T-helper 9 cell (primary cell): ENCODE results near the gene NISCH.

ENCODE experiments used
- DNase-seq: peaks from one replicate; pipeline ENCODE4 v3.0.0-alpha.2; 2020

Gene NISCH

DNA sequence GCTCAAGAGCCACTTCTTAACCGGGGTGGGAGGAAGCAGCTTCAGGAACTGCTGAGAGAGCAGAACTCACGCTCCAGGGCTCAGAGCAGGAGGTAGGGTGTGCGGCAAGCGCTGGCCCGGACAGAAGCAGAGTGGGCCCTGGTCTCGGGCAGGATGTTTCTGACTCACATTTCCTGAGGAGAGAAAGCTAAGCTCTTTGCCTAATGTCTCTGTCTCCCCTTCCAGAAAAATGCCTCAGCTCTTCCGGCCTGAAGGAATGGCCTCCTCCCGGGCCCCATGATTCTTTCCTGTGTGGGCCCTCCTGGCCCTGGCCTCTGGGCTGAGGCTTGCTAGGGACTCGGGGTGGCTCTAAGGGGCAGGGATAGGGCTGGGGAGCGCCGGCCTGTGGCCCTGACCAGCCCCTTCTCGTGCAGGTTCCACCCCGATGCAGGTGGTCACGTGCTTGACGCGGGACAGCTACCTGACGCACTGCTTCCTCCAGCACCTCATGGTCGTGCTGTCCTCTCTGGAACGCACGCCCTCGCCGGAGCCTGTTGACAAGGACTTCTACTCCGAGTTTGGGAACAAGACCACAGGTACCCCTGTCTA, 35.6 kb downstream of the NISCH start:
- DNase-seq: no peak

DNA sequence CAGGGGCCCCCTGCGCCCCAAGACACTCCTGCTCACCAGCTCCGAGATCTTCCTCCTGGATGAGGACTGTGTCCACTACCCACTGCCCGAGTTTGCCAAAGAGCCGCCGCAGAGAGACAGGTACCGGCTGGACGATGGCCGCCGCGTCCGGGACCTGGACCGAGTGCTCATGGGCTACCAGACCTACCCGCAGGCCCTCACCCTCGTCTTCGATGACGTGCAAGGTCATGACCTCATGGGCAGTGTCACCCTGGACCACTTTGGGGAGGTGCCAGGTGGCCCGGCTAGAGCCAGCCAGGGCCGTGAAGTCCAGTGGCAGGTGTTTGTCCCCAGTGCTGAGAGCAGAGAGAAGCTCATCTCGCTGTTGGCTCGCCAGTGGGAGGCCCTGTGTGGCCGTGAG, 36.7 kb downstream of the NISCH start:
- DNase-seq: no peak

GRCh38 chr3:52493232-52494017, 38.0 kb downstream of the NISCH start:
- no peak for DNase-seq

GRCh38 chr3:52494445-52494844, 39.0 kb downstream of the NISCH start:
- DNase-seq: no peak

GRCh38 chr3:52494886-52495495, 39.6 kb downstream of the NISCH start, which contains the start of gene STAB1:
STAB1 (plus strand) TSS chr3:52495338; CDS start chr3:52495414, 76 bp downstream.
- no peak for DNase-seq

DNA sequence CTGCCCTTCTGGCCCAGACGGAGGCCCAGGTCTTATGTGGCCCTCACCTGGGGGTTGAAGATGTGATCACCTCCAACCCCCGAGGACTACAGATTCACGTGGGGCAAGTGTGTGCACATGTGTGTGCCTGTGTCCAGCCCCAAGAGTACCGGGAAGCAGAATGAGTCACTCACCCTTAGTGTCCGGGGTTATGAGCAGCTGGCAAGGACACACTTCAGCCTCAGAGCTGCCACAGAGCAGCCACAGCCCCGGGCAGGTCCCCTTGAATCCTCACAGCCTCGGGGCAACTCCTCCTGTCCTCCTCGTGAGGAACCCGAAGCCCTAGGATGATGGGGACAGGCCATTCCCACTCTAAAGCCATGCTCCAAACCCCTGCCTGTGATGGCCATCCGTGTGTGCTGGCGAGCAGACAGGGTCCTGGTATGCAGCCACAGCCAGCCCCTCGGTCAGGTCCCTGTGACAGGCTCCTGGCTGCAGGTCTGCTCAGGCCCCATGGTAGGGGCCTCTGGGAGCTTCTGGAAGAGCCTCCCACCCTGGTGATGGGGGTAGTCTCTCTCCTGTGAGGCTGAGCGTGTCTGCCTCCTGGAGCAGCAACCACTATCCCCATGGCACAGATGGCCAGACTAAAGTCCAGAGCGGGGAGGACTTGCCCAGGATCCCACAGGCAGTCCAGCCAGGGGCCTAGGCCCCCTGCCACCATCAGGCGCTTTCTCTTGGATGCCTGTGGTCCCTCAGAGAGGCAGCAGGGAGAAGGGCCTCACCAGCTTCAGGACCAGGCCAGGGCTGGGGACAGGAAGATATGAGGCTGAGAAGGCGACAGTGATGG, 40.6 kb downstream of the NISCH start:
- no peak for DNase-seq

DNA sequence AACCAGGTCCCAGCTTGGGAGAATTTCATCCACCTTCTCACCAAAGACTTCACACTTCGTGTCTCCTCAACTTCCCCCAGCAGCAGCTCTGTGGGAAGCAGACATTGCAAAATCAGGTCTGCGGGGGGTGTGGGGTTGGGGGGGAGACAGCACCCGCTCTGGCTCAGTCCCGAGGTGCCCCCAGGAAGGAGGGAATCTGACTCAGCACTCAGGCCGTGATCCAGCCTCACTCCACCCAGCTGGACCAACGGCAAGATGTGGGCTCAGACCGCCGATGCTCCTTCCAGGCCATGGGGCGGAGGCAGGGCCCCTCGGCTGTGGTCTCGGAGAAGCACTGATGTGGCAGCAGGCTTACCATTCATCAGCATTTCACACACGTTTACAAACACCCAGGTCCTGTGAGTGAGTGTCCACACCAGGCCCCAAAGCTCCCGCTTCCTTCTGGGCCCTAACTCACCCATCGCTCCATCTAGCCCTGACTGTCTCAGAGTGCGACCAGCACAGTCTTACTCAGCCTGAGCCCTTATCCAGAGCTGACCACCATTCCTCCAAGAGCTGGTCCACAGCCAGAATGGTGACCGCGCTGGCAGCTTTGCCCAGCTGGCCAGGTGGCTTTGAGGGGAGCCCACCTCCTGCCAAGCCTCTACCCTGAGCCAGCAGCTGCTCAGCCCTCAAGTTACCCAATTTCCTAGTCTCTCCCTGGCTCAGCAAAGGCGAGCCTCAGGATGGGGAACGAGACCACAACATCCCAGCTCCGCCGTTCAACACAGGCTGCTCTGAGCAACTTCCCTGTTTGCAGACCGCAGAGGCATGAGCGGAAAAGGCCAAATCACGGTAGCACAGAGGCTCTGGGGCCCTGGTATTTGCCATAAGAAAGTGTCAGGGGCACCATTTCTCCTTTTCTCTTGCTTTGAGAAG, 43.0 kb downstream of the NISCH start:
- DNase-seq: no peak

DNA sequence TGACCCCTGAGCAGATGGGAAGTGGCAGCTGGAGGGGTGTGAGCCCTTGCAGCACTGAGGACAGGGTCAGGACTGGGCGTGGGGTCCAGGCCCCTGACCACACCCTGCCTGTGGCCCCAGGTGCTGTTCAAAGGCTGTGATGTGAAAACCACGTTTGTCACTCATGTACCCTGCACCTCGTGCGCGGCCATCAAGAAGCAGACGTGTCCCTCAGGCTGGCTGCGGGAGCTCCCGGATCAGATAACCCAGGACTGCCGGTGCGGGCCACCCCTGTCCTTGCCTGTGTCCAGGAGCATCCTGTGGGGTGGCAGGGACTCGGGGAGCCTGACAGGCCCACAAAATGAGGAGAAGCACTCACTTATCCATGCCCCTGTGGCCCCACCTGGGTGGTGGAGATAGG, 45.6 kb downstream of the NISCH start:
- DNase-seq: no peak

GRCh38 chr3:52502001-52502400, 46.6 kb downstream of the NISCH start:
- no peak for DNase-seq

DNA sequence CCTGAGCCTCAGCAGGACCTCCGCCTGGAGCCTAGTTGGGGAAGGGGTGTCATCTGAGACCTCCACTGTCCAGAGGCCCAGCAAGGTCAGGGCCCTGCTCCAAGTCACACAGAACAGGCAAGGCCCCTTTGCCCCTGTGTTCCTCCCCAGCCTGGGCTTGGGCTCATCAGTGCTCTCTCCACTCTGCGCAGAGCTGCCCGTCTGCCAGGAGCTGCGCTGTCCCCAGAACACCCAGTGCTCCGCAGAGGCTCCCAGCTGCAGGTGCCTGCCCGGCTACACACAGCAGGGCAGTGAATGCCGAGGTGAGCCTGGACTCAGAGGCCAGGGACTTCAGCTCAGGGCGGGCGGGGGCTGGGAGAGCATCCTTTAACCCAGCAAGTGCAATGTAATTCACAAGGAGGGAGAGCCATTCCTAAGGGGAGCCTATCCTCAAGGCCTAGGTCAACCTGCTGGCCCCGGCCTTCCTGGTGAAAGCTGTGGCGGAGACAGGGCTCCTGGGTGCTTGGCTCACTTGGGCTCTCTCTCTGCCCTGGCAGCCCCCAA, 47.5 kb downstream of the NISCH start:
- no peak for DNase-seq

DNA sequence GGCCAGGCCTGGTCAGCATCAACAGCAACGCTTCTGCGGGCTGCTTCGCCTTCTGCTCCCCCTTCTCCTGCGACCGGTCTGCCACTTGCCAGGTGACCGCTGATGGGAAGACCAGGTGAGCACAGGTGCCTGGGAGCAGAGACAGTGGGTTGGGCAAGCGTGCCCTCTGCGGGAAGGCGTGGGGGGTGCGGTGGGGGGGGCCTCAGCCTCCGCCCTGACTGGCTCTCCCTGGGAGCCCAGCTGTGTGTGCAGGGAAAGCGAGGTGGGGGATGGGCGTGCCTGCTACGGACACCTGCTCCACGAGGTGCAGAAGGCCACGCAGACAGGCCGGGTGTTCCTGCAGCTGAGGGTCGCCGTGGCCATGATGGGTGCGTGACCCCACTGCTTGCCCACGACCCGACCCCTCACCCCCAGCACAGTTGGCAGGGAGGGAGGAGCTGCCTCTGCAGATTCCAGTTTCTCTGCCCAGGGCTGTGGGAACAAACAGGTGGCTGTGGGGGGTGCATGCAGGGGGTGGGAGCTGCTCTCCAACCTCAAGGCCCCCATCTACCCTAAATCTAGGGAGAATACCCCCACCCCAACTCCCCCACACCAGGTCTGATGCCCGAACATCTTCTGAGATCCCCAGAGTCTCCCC, 48.5 kb downstream of the NISCH start:
- DNase-seq: no peak

DNA sequence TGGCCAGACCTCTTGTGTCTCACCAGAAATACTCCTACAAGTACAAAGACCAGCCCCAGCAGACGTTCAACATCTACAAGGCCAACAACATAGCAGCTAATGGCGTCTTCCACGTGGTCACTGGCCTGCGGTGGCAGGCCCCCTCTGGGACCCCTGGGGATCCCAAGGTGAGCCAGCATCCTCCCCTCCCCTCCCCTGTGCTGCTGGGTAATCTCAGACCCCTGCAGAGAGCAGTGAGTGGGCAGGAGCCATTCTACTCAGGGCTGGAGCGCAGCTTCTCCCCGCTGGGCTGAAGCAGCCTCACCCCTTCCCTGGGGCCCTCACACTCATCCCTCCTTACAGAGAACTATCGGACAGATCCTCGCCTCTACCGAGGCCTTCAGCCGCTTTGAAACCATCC, 49.6 kb downstream of the NISCH start:
- no peak for DNase-seq

GRCh38 chr3:52506266-52506966, 51.0 kb downstream of the NISCH start:
- no peak for DNase-seq

GRCh38 chr3:52507359-52507758, 52.0 kb downstream of the NISCH start:
- no peak for DNase-seq

DNA sequence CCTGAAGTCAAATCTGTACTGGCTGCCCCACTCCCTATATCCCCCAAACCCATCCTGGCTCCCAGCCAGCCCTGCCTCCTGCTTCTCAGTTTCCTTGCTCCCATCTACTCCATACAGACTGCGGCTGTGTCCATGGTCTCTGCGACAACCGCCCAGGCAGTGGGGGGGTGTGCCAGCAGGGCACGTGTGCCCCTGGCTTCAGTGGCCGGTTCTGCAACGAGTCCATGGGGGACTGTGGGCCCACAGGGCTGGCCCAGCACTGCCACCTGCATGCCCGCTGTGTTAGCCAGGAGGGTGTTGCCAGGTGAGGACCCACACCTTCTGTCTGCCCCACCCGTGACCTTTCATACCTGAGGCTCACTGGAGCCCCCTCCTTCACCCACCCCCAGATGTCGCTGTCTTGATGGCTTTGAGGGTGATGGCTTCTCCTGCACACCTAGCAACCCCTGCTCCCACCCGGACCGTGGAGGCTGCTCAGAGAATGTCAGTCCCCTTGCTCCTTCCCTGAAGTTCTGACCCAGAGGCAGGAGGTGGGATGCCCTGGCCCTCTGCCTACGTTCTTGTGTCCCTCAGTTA, 54.4 kb downstream of the NISCH start:
- no peak for DNase-seq

GRCh38 chr3:52511509-52511908, 56.1 kb downstream of the NISCH start:
- DNase-seq: no peak

DNA sequence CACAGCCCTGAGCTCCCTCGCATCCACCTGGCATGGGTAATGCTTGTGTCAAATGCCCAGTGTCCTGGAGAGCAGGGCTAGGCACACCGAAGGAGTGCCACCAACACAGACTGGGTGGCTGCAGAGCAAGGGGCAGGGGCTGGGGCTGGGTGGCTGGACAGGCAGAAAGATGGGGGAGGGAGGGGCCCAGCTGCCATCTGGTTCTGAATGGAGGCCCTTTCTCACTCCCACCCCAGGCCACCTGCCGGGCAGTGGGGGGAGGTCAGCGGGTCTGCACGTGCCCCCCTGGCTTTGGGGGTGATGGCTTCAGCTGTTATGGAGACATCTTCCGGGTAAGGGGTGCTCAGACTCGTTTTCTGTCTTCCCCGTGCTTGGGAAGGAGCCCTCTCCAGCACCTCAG, 56.7 kb downstream of the NISCH start:
- no peak for DNase-seq

DNA sequence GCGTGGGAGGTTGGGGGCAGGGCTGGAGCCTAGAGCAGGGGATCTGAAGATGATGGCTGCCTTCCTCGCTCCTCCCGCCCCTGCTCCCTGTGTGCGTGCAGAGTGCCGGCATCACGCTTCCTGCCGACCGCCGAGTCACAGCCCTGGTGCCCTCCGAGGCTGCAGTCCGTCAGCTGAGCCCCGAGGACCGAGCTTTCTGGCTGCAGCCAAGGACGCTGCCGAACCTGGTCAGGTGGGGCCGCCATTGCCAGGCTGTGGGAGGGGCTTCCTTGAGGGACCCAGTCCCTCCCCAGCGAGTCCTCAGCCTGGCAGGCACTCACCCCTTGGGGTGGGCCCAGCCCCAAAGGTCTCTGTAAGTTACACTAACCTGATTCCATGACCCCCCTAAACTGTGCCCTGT, 57.3 kb downstream of the NISCH start:
- no peak for DNase-seq

- no peak for DNase-seq
These were observed 57.9 kb downstream of the NISCH start for GRCh38 chr3:52513281-52513680.

DNA sequence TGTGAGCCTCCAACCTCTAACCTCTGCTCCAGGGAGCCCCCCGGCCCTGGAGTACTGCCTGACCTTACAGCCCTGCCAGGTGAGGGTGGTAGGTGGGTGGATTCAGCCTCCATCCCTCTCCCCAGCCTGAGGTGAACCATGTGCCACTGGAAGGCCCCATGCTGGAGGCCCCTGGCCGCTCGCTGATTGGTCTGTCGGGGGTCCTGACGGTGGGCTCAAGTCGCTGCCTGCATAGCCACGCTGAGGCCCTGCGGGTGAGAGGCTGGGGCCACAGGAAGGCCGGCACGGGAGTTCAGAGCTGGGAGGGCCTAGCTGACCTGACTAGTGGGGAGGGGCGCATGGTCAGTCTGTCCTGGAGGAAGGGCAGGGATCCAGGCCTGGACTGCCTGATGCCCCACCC, 59.2 kb downstream of the NISCH start:
- no peak for DNase-seq
